GM23338 (cell line): ENCODE results near the gene FN1. TPM values are rescaled to one million over a fixed set of nuclear protein-coding genes. Genes with fewer than 3 reads are reported as not detected.

Experiments used
- ATAC-seq: fragments of 200-7000 bp; cut with Tn5 transposase; 3 replicates; pipeline ENCODE4 v1.9.1; 2020
- DNase-seq: peaks from one replicate; pipeline ENCODE4 v3.0.0-alpha.2; 2015; ENCODE audit warnings: low spot score
- H2AFZ ChIP-seq: fragments of 200-600 bp; sonication (generic); 2 replicates; pipeline ENCODE4 v1.8.0; 2016; ENCODE audit warnings: antibody characterized with exemption, mild to moderate bottlenecking, moderate library complexity
- H3F3A ChIP-seq: fragments of 200-600 bp; sonication (generic); replicated peaks from 2 replicates; pipeline ENCODE4 v1.8.0; 2017; ENCODE audit warnings: antibody characterized with exemption, mixed run types, low read depth
- H3K27ac ChIP-seq: fragments of 200-600 bp; sonication (generic); 2 replicates; pipeline ENCODE4 v1.6.1; 2016; ENCODE audit warnings: low read depth
- H3K27me3 ChIP-seq: fragments of 200-600 bp; sonication (generic); 2 replicates; pipeline ENCODE4 v1.8.0; 2016; ENCODE audit warnings: mild to moderate bottlenecking, mixed run types, moderate library complexity; ENCODE audit not compliant: insufficient read depth
- H3K36me3 ChIP-seq: fragments of 200-600 bp; sonication (generic); 2 replicates; pipeline ENCODE4 v1.8.0; 2016; ENCODE audit warnings: mild to moderate bottlenecking; ENCODE audit not compliant: insufficient read depth
- H3K4me1 ChIP-seq: fragments of 200-600 bp; sonication (generic); 2 replicates; pipeline ENCODE4 v1.8.0; 2016; ENCODE audit warnings: mild to moderate bottlenecking, moderate library complexity; ENCODE audit not compliant: insufficient read depth
- H3K4me2 ChIP-seq: fragments of 200-600 bp; sonication (generic); 2 replicates; pipeline ENCODE4 v1.7.1; 2017; ENCODE audit warnings: mixed run types
- H3K4me3 ChIP-seq: fragments of 200-600 bp; sonication (generic); 2 replicates; pipeline ENCODE4 v1.6.1; 2016; ENCODE audit warnings: mixed run types
- H3K79me2 ChIP-seq: fragments of 200-600 bp; sonication (generic); replicated peaks from 2 replicates; pipeline ENCODE4 v1.8.0; 2017; ENCODE audit warnings: mild to moderate bottlenecking; ENCODE audit not compliant: insufficient read depth
- H3K9me2 ChIP-seq: fragments of 200-600 bp; sonication (generic); 2 replicates; pipeline ENCODE4 v1.8.0; 2017; ENCODE audit not compliant: insufficient read depth
- H4K20me1 ChIP-seq: fragments of 200-600 bp; sonication (generic); replicated peaks from 2 replicates; pipeline ENCODE4 v1.8.0; 2017; ENCODE audit warnings: mild to moderate bottlenecking; ENCODE audit not compliant: insufficient read depth
- H3K27ac Mint-ChIP-seq: 2 replicates; pipeline ENCODE4 v1.8.0; 2020; ENCODE audit warnings: inconsistent platforms, mild to moderate bottlenecking, moderate library complexity, mixed read lengths
- H3K27me3 Mint-ChIP-seq: 3 replicates; pipeline ENCODE4 v1.8.0; 2022; ENCODE audit warnings: low read depth, mild to moderate bottlenecking, moderate library complexity, mixed read lengths, inconsistent platforms; ENCODE audit not compliant: insufficient read depth, poor library complexity
- H3K36me3 Mint-ChIP-seq: 3 replicates; pipeline ENCODE4 v1.8.0; 2021; ENCODE audit warnings: low read depth, mild to moderate bottlenecking, inconsistent platforms, moderate library complexity, mixed read lengths
- H3K4me1 Mint-ChIP-seq: 3 replicates; pipeline ENCODE4 v1.8.0; 2020; ENCODE audit warnings: mild to moderate bottlenecking, inconsistent platforms, mixed read lengths
- H3K4me3 Mint-ChIP-seq: 3 replicates; pipeline ENCODE4 v1.8.0; 2021; ENCODE audit warnings: moderate library complexity, mild to moderate bottlenecking, inconsistent platforms, mixed read lengths
- H3K9me3 Mint-ChIP-seq: 3 replicates; pipeline ENCODE4 v1.8.0; 2020; ENCODE audit warnings: moderate library complexity, mild to moderate bottlenecking, inconsistent platforms, mixed read lengths
- CREB1 ChIP-seq: fragments of 250-450 bp; sonication (Bioruptor Pico); IDR thresholded peaks from 2 replicates; pipeline ENCODE4 v1.5.0; 2020; ENCODE audit warnings: low read depth, mild to moderate bottlenecking, moderate library complexity
- CTCF ChIP-seq, 2 experiments: fragments of 200-600 bp in 1 of 2; sonication (generic) in 1 of 2; conservative IDR thresholded peaks; 2 replicates each; pipeline versions ENCODE4 v1.5.1 to v1.6.1; 2016 to 2017; ENCODE audit warnings: antibody characterized with exemption in 2 of 2, low read depth in 2 of 2, mild to moderate bottlenecking in 2 of 2, moderate library complexity in 1 of 2
- ETS1 ChIP-seq: IDR thresholded peaks from 2 replicates; pipeline ENCODE4 v1.6.1; 2016; ENCODE audit warnings: antibody characterized with exemption
- EZH2phosphoT487 ChIP-seq: fragments of 200-600 bp; sonication (generic); IDR thresholded peaks from one replicate; pipeline ENCODE4 v1.8.1; 2018; ENCODE audit warnings: antibody characterized with exemption; ENCODE audit not compliant: unreplicated experiment
- JUNB ChIP-seq: IDR thresholded peaks from one replicate; pipeline ENCODE4 v1.6.1; 2016; ENCODE audit warnings: antibody characterized with exemption; ENCODE audit not compliant: unreplicated experiment
- NANOG ChIP-seq: IDR thresholded peaks from 2 replicates; pipeline ENCODE4 v1.6.1; 2016; ENCODE audit warnings: antibody characterized with exemption, borderline replicate concordance
- POLR2AphosphoS5 ChIP-seq: IDR thresholded peaks from 2 replicates; pipeline ENCODE4 v1.6.1; 2016; ENCODE audit warnings: antibody characterized with exemption, low read depth
- REST ChIP-seq: IDR thresholded peaks from one replicate; pipeline ENCODE4 v1.6.1; 2018; ENCODE audit warnings: antibody characterized with exemption; ENCODE audit not compliant: unreplicated experiment
- STAT1 ChIP-seq: IDR thresholded peaks from one replicate; pipeline ENCODE4 v1.6.1; 2016; ENCODE audit warnings: antibody characterized with exemption; ENCODE audit not compliant: unreplicated experiment
- ZNF331 ChIP-seq: fragments of 250-450 bp; sonication (Bioruptor Pico); IDR thresholded peaks from 2 replicates; pipeline ENCODE4 v1.5.0; 2020; ENCODE audit warnings: low read depth, mild to moderate bottlenecking, moderate library complexity
- polyA plus RNA-seq: library from polyadenylated mRNA; unstranded; fragments of >200 nt; fragmentation: Nextera tagmentation; extraction: Ambion mirVana; gene quantifications from 2 replicates; pipeline ENCODE4 v1.2.1, GENCODE V29; 2016
- total RNA-seq: library from RNA; depleted of rRNA; stranded (reverse); fragments of >200 nt; shearing (Covaris generic); gene quantifications from 2 replicates; pipeline ENCODE4 v1.2.3, GENCODE V29; 2014

The FN1 gene
- total and polyA plus RNA-seq, 2 experiments from 2014 or later: 79.6 to 255 TPM

GRCh38 chr2:215361876-215362561 lies 73.8 kb downstream of the FN1 start:
- TF ChIP-seq CREB1: no peak
- TF ChIP-seq EZH2phosphoT487: no peak
- TF ChIP-seq ZNF331 (CRISPR knock-in tag): no peak
- TF ChIP-seq CTCF (conservative IDR thresholded peaks at IDR 0.05; ENCODE audit: low read depth in 2 of 2): no peak
- TF ChIP-seq ETS1: no peak
- TF ChIP-seq REST: no peak
- no peak for TF ChIP-seq POLR2AphosphoS5
- no peaks in the 10 kb centered on the region for H3K9me3 Mint-ChIP-seq
- no peak for DNase-seq
- H4K20me1 ChIP-seq: no peaks in the 10 kb centered on the region; the same call in 1 of the 2 replicates
- no peak overlapping the region for H3K4me2 ChIP-seq
- H3K4me1 Mint-ChIP-seq: peaks cover 13% of the 10 kb centered on the region
- no peaks in the 10 kb centered on the region for H3K27me3 Mint-ChIP-seq
- H3K79me2 ChIP-seq: no peaks in the 10 kb centered on the region
- 0 out of 2 replicates have a peak, but pooled peaks cover 5% of the 10 kb centered on the region for H3F3A ChIP-seq
- H3K36me3 ChIP-seq: peaks cover 44% of the 10 kb centered on the region; the same call in 1 of the 2 replicates
- no peaks in the 10 kb centered on the region for H3K4me1 ChIP-seq
- H3K27ac Mint-ChIP-seq: no peak overlapping the region
- H3K4me3 ChIP-seq: no peak overlapping the region
- peaks cover 34% of the 10 kb centered on the region for H3K36me3 Mint-ChIP-seq
- no peaks in the 10 kb centered on the region for H3K9me2 ChIP-seq
- H3K27me3 ChIP-seq: no peaks in the 10 kb centered on the region
- no peak overlapping the region for H2AFZ ChIP-seq
- ATAC-seq: no peak
- H3K27ac ChIP-seq: no peak overlapping the region
- H3K4me3 Mint-ChIP-seq: no peak overlapping the region

- Histone ChIP-seq H4K20me1 (no peaks in the 10 kb centered on the region; the same call in 1 of the 2 replicates), H3F3A (0 out of 2 replicates have a peak, but pooled peaks cover 5% of the 10 kb centered on the region), H2AFZ (no peak overlapping the region), H3K4me3 (no peak overlapping the region), H3K9me2 (no peaks in the 10 kb centered on the region), H3K36me3 (peaks cover 38% of the 10 kb centered on the region; the same call in 1 of the 2 replicates), H3K79me2 (no peaks in the 10 kb centered on the region), H3K27me3 (no peaks in the 10 kb centered on the region), H3K27ac (no peak overlapping the region), H3K4me2 (no peak overlapping the region), H3K4me1 (no peaks in the 10 kb centered on the region)
- no peaks in the 10 kb centered on the region for H3K9me3 Mint-ChIP-seq
- TF ChIP-seq NANOG (no peak), REST (no peak), CTCF (conservative IDR thresholded peaks at IDR 0.05; ENCODE audit: low read depth in 2 of 2) (no peak), STAT1 (no peak), EZH2phosphoT487 (no peak), POLR2AphosphoS5 (no peak), JUNB (no peak)
- peaks cover 34% of the 10 kb centered on the region for H3K36me3 Mint-ChIP-seq
- no peak for ATAC-seq
- no peak overlapping the region for H3K27ac Mint-ChIP-seq
- H3K4me1 Mint-ChIP-seq: peaks cover 13% of the 10 kb centered on the region
- H3K27me3 Mint-ChIP-seq: no peaks in the 10 kb centered on the region
- no peak for DNase-seq
- no peak overlapping the region for H3K4me3 Mint-ChIP-seq
Observed at GRCh38 chr2:215361211-215361875, 74.5 kb downstream of the FN1 start.
